Measurements from ENCODE around the gene TDRD1. TPM values are rescaled to one million over a fixed set of nuclear protein-coding genes. Genes with fewer than 3 reads are reported as not detected.

Gene TDRD1
- polyA plus RNA-seq, 1 donor from 2014 or later = not detected

DNA sequence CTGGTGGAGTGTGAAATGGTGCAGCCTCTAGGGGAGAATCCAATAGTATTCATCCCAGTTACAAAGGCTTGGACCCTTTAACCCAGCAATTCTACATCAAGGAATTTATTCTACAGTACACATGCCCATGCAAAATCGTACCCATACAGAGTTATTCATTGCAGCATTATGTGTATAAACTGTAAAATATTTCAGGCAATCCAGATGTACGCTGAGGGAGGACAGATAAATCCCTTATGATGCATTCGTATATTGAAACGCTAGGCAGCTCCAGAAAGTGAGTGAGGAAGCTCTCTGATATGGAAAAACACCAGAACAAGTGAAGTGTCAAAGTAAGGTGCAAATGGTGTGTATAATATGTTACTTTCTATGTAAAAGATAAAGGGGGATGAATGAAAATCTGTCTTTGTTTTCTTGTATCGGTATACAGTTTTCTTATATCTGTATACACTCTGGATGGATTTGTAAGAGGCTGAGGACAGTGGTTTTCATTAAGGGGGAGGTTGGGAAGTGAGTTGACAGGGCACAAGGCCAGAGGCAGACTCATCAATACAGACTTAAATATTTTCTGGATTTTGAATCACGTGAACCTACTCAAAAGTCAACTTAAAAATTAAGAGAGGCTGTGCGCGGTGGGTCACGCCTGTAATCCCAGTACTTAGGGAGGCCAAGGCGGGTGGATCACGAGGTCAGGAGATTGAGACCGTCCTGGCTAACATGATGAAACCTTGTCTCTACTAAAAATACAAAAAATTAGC lies 77.0 kb downstream of the TDRD1 start:
- Histone ChIP-seq H3F3A (ENCODE audit: insufficient read depth, low read length, poor library complexity, severe bottlenecking) (no peaks in the 10 kb centered on the region), H2AFZ (ENCODE audit: low read depth, low read length) (no peak overlapping the region), H3K36me3 (ENCODE audit: insufficient read depth, low read length) (no peaks in the 10 kb centered on the region), H3K4me2 (ENCODE audit: low read length) (no peak overlapping the region), H3K27me3 (ENCODE audit: insufficient read depth, low read depth, low read length) (no peaks in the 10 kb centered on the region), H3K9me2 (ENCODE audit: insufficient read depth, low read length) (no peaks in the 10 kb centered on the region), H3K4me3 (ENCODE audit: low read length) (no peak overlapping the region), H3K9me3 (ENCODE audit: low read length) (no peaks in the 10 kb centered on the region), H3K9ac (ENCODE audit: low read length) (no peak overlapping the region), H4K20me1 (ENCODE audit: insufficient read depth) (no peaks in the 10 kb centered on the region), H3K27ac (ENCODE audit: low read length) (no peak overlapping the region), H3K79me2 (replicated peaks; ENCODE audit: insufficient read depth, low read length) (no peaks in the 10 kb centered on the region)
- TF ChIP-seq MXI1 (conservative IDR thresholded peaks at IDR 0.05; ENCODE audit: poor library complexity, severe bottlenecking) (no peak), TAF1 (IDR thresholded peaks at IDR 0.05; ENCODE audit: low read depth) (no peak), POLR2AphosphoS5 (IDR thresholded peaks at IDR 0.05) (no peak), SMC3 (conservative IDR thresholded peaks at IDR 0.05; ENCODE audit: poor library complexity) (no peak), EZH2 (IDR thresholded peaks at IDR 0.05; ENCODE audit: borderline replicate concordance, insufficient read depth, low read length, poor library complexity, severe bottlenecking) (no peak), RAD21 (conservative IDR thresholded peaks at IDR 0.05) (no peak), EP300 (conservative IDR thresholded peaks at IDR 0.05; ENCODE audit: poor library complexity, severe bottlenecking) (no peak), REST (IDR thresholded peaks at IDR 0.05; ENCODE audit: borderline replicate concordance) (no peak)
- TF ChIP-seq, protein P1, sequence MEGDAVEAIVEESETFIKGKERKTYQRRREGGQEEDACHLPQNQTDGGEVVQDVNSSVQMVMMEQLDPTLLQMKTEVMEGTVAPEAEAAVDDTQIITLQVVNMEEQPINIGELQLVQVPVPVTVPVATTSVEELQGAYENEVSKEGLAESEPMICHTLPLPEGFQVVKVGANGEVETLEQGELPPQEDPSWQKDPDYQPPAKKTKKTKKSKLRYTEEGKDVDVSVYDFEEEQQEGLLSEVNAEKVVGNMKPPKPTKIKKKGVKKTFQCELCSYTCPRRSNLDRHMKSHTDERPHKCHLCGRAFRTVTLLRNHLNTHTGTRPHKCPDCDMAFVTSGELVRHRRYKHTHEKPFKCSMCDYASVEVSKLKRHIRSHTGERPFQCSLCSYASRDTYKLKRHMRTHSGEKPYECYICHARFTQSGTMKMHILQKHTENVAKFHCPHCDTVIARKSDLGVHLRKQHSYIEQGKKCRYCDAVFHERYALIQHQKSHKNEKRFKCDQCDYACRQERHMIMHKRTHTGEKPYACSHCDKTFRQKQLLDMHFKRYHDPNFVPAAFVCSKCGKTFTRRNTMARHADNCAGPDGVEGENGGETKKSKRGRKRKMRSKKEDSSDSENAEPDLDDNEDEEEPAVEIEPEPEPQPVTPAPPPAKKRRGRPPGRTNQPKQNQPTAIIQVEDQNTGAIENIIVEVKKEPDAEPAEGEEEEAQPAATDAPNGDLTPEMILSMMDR (IDR thresholded peaks at IDR 0.05; ENCODE audit: poor library complexity, severe bottlenecking) = no peak

- no peak overlapping the region for H3K9ac ChIP-seq (ENCODE audit: low read length)
- no peak overlapping the region for H2AFZ ChIP-seq (ENCODE audit: low read depth, low read length)
- TF ChIP-seq EZH2 (IDR thresholded peaks at IDR 0.05; ENCODE audit: borderline replicate concordance, insufficient read depth, low read length, poor library complexity, severe bottlenecking) (no peak), MXI1 (conservative IDR thresholded peaks at IDR 0.05; ENCODE audit: poor library complexity, severe bottlenecking) (no peak), SMC3 (conservative IDR thresholded peaks at IDR 0.05; ENCODE audit: poor library complexity) (no peak), RAD21 (conservative IDR thresholded peaks at IDR 0.05) (no peak), POLR2AphosphoS5 (IDR thresholded peaks at IDR 0.05) (no peak), REST (IDR thresholded peaks at IDR 0.05; ENCODE audit: borderline replicate concordance) (no peak), TAF1 (IDR thresholded peaks at IDR 0.05; ENCODE audit: low read depth) (no peak)
- TF ChIP-seq, protein P1 (IDR thresholded peaks at IDR 0.05; ENCODE audit: poor library complexity, severe bottlenecking) = no peak
- H3K27me3 ChIP-seq (ENCODE audit: insufficient read depth, low read depth, low read length) = no peaks in the 10 kb centered on the region
- no peaks in the 10 kb centered on the region for H3K79me2 ChIP-seq (replicated peaks; ENCODE audit: insufficient read depth, low read length)
- H3K9me3 ChIP-seq (ENCODE audit: low read length) = no peaks in the 10 kb centered on the region
- no peaks in the 10 kb centered on the region for H3K9me2 ChIP-seq (ENCODE audit: insufficient read depth, low read length)
- no peaks in the 10 kb centered on the region for H3K36me3 ChIP-seq (ENCODE audit: insufficient read depth, low read length)
- H3K4me2 ChIP-seq (ENCODE audit: low read length) = no peak overlapping the region
- H3K4me3 ChIP-seq (ENCODE audit: low read length) = no peak overlapping the region
- H4K20me1 ChIP-seq (ENCODE audit: insufficient read depth) = no peaks in the 10 kb centered on the region
- H3K27ac ChIP-seq (ENCODE audit: low read length) = no peak overlapping the region
- H3F3A ChIP-seq (ENCODE audit: insufficient read depth, low read length, poor library complexity, severe bottlenecking) = no peaks in the 10 kb centered on the region
Observed at GRCh38 chr10:114256822-114257221, 77.7 kb downstream of the TDRD1 start.
